Measurements from ENCODE around the gene SMC1B.

The SMC1B gene

DNA sequence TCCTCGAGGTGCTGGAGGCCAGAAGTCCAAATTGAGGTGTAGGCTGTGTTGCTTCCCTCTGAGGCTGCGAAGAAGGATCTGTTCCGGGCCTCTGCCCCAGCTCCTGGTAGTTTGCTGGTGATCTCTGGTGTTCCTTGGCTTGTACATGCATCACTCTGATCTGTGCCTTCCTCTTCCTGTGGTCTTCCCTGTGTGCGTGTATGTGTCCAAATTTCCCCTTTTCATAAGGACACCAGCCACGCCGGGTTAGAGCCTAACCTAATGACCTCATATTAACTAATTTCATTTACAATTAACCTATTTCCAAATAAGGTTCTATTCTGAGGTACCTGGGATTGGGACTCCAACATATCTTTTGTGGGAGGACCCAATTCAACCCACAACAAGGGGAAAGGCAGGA is 21.6 kb upstream of the SMC1B start:
- Mint-ChIP-seq H3K4me3 (no peak overlapping the region), H3K9me3 (no peaks in the 10 kb centered on the region), H3K27me3 (peaks cover 4% of the 10 kb centered on the region), H3K4me1 (peaks cover 14% of the 10 kb centered on the region), H3K36me3 (peaks cover 2% of the 10 kb centered on the region), H3K27ac (no peak overlapping the region)
- CTCF ChIA-PET: interaction anchor here (1.4 kb wide), 1 partner anchor 163 kb away, joined by 7 read pairs; no protein-coding TSS in a partner anchor
- DNase-seq: no peak

GRCh38 chr22:45430871-45431270 is 17.5 kb upstream of the SMC1B start:
- no peak for DNase-seq
- H3K27me3 Mint-ChIP-seq: peaks cover 7% of the 10 kb centered on the region
- H3K36me3 Mint-ChIP-seq: peaks cover 12% of the 10 kb centered on the region
- no peak overlapping the region for H3K27ac Mint-ChIP-seq
- CTCF ChIA-PET: no interaction called here
- no peak overlapping the region for H3K4me3 Mint-ChIP-seq
- peaks cover 8% of the 10 kb centered on the region for H3K4me1 Mint-ChIP-seq
- H3K9me3 Mint-ChIP-seq: peaks cover 7% of the 10 kb centered on the region

- peaks cover 7% of the 10 kb centered on the region for H3K27me3 Mint-ChIP-seq
- H3K4me3 Mint-ChIP-seq: no peak overlapping the region
- peaks cover 7% of the 10 kb centered on the region for H3K9me3 Mint-ChIP-seq
- DNase-seq: no peak
- H3K36me3 Mint-ChIP-seq: peaks cover 12% of the 10 kb centered on the region
- CTCF ChIA-PET: no interaction called here
- H3K27ac Mint-ChIP-seq: no peak overlapping the region
- H3K4me1 Mint-ChIP-seq: peaks cover under 1% of the 10 kb centered on the region
Observed at GRCh38 chr22:45429981-45430775, 16.8 kb upstream of the SMC1B start.

GRCh38 chr22:45429424-45429823 is 16.0 kb upstream of the SMC1B start:
- H3K9me3 Mint-ChIP-seq: peaks cover 7% of the 10 kb centered on the region
- CTCF ChIA-PET: no interaction called here
- no peak overlapping the region for H3K27ac Mint-ChIP-seq
- peaks cover 7% of the 10 kb centered on the region for H3K27me3 Mint-ChIP-seq
- no peak overlapping the region for H3K4me3 Mint-ChIP-seq
- peaks cover 12% of the 10 kb centered on the region for H3K36me3 Mint-ChIP-seq
- no peak for DNase-seq
- H3K4me1 Mint-ChIP-seq: no peaks in the 10 kb centered on the region

DNA sequence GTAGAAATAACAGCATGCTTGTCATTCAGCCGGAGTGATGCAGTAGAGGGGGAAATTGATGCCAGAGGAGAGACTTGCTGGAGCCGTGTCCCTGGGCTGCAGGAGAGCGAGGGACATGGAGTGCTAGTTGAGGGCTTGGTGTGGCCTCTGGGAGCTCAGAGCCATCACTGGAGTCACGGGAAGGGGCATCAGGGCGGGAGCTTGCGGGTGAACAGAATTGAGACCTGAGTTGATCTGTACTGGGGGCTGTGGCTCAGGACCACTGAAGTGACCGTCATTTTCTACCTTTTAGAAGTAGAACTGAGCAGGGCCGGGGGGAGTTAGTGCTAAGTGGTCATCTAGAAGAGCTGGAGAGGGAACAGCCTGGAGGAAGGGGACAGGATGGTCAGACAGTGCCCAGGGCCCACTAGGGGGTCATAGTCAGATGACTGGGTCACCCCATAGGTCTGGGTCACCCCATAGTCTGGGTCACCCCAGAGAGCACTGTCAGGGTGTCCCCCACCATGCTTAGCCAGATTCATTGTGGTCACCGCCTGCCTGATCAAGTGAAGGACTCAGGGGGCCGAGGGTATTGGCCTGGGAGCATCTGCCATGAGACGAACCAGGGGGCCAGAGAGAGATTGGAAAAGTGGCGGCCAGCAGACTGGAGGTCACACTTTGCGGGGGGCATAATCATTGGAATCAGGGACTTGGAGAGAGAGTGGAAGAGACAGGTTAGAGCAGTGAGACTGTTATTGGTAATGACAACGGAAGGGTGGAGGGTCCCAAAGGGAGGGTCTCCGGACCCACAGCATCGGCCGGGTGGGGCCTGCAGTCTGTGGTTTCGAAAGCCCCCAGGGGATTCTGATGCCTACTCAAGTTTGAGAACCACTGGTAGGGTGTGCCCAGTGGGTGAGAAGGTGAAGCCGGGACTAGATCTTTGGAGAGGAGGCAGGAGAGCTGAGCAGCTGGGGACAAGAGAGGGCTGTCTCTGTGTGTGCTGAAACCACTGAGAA is 15.3 kb upstream of the SMC1B start:
- no peak for DNase-seq
- H3K27me3 Mint-ChIP-seq: peaks cover 7% of the 10 kb centered on the region
- no peak overlapping the region for H3K4me3 Mint-ChIP-seq
- CTCF ChIA-PET: no interaction called here
- H3K4me1 Mint-ChIP-seq: no peaks in the 10 kb centered on the region
- H3K36me3 Mint-ChIP-seq: peaks cover 12% of the 10 kb centered on the region
- H3K9me3 Mint-ChIP-seq: peaks cover 7% of the 10 kb centered on the region
- no peak overlapping the region for H3K27ac Mint-ChIP-seq

GRCh38 chr22:45427114-45427513 is 13.7 kb upstream of the SMC1B start:
- CTCF ChIA-PET: no interaction called here
- H3K36me3 Mint-ChIP-seq: peaks cover 13% of the 10 kb centered on the region
- DNase-seq: no peak
- H3K9me3 Mint-ChIP-seq: peaks cover 7% of the 10 kb centered on the region
- peaks cover 7% of the 10 kb centered on the region for H3K27me3 Mint-ChIP-seq
- H3K4me3 Mint-ChIP-seq: no peak overlapping the region
- no peak overlapping the region for H3K27ac Mint-ChIP-seq
- H3K4me1 Mint-ChIP-seq: no peaks in the 10 kb centered on the region

DNA sequence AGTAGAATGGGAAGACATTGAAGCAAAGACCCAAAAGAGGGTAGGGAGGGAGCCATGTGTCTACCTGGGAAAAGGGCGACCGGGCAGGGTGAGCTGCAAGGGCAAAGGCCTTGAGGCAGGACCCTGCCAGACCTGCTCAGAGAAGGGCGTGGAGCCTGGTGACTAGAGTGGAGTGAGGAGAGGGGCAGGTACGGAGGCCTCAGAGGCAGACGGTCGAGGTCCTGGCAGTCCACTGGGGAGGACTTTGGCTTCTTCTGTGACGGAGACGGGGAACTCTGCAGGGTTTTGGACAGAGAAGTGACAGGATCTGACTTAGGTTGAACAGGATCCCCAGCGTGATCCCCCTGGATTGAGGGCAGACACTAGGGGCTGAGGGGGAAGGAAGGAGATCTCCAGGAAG is 13.0 kb upstream of the SMC1B start:
- no peaks in the 10 kb centered on the region for H3K4me1 Mint-ChIP-seq
- no peak overlapping the region for H3K27ac Mint-ChIP-seq
- peaks cover 7% of the 10 kb centered on the region for H3K27me3 Mint-ChIP-seq
- H3K9me3 Mint-ChIP-seq: peaks cover 7% of the 10 kb centered on the region
- no peak overlapping the region for H3K4me3 Mint-ChIP-seq
- no peak for DNase-seq
- CTCF ChIA-PET: no interaction called here
- H3K36me3 Mint-ChIP-seq: peaks cover 13% of the 10 kb centered on the region

- H3K27ac Mint-ChIP-seq: no peak overlapping the region
- peaks cover 7% of the 10 kb centered on the region for H3K9me3 Mint-ChIP-seq
- H3K4me1 Mint-ChIP-seq: no peaks in the 10 kb centered on the region
- peaks cover 7% of the 10 kb centered on the region for H3K27me3 Mint-ChIP-seq
- CTCF ChIA-PET: no interaction called here
- no peak for DNase-seq
- no peak overlapping the region for H3K4me3 Mint-ChIP-seq
- peaks cover 13% of the 10 kb centered on the region for H3K36me3 Mint-ChIP-seq
Observed at GRCh38 chr22:45425531-45426265, 12.3 kb upstream of the SMC1B start.

DNA sequence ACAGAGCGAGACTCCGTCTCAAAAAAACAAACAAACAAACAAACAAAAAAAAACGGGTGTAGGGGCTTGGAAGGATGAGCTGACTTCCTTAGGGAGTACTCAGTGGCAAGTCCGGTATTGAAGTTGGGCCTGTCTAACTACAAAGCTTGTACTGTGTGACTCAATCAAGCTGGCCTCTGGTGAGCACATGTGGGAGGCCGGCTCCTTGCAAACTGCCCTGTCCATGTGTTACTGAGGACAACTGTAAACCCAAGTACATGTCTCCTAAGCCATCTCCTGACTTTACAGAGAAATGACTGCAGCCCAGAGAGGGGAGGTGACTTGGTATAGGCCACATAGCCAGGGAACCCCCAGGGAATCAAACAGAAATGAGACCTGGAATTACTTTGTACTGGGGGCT is 11.7 kb upstream of the SMC1B start:
- CTCF ChIA-PET: no interaction called here
- peaks cover 7% of the 10 kb centered on the region for H3K9me3 Mint-ChIP-seq
- no peaks in the 10 kb centered on the region for H3K4me1 Mint-ChIP-seq
- H3K36me3 Mint-ChIP-seq: peaks cover 15% of the 10 kb centered on the region
- no peak for DNase-seq
- peaks cover 7% of the 10 kb centered on the region for H3K27me3 Mint-ChIP-seq
- no peak overlapping the region for H3K4me3 Mint-ChIP-seq
- H3K27ac Mint-ChIP-seq: no peak overlapping the region

DNA sequence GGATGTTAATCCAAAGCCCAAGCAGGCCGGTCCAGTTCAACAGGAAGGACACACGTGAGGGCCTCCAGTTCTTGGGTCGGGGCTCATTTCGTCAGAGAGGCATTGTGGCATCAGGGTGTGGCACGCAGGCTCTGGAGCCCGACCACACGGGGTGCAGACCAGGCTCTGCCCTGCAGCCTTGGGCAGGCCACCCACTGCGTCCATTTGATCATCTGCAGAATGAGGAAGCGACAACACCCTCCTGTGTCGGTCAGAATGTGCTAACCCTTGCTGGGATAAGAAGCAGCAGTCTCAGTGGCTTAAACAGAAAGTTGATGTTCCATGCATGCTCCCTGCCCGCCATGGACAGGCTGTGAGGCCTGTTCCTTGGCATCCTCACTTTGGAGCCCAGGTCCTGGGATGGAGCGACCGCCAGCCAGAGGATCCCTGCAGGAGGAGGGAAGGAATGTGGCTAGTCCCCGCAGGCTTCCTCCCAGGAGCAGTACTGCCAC is 10.9 kb upstream of the SMC1B start:
- Mint-ChIP-seq H3K9me3 (peaks cover 7% of the 10 kb centered on the region), H3K36me3 (peaks cover 15% of the 10 kb centered on the region), H3K27me3 (peaks cover 7% of the 10 kb centered on the region), H3K27ac (no peak overlapping the region), H3K4me1 (no peaks in the 10 kb centered on the region), H3K4me3 (no peak overlapping the region)
- no peak for DNase-seq
- CTCF ChIA-PET: no interaction called here

GRCh38 chr22:45423524-45423923 is 10.1 kb upstream of the SMC1B start:
- H3K27me3 Mint-ChIP-seq: peaks cover 7% of the 10 kb centered on the region
- DNase-seq: no peak
- CTCF ChIA-PET: no interaction called here
- no peaks in the 10 kb centered on the region for H3K4me1 Mint-ChIP-seq
- peaks cover 23% of the 10 kb centered on the region for H3K36me3 Mint-ChIP-seq
- H3K27ac Mint-ChIP-seq: no peak overlapping the region
- H3K4me3 Mint-ChIP-seq: no peak overlapping the region
- H3K9me3 Mint-ChIP-seq: peaks cover 7% of the 10 kb centered on the region

DNA sequence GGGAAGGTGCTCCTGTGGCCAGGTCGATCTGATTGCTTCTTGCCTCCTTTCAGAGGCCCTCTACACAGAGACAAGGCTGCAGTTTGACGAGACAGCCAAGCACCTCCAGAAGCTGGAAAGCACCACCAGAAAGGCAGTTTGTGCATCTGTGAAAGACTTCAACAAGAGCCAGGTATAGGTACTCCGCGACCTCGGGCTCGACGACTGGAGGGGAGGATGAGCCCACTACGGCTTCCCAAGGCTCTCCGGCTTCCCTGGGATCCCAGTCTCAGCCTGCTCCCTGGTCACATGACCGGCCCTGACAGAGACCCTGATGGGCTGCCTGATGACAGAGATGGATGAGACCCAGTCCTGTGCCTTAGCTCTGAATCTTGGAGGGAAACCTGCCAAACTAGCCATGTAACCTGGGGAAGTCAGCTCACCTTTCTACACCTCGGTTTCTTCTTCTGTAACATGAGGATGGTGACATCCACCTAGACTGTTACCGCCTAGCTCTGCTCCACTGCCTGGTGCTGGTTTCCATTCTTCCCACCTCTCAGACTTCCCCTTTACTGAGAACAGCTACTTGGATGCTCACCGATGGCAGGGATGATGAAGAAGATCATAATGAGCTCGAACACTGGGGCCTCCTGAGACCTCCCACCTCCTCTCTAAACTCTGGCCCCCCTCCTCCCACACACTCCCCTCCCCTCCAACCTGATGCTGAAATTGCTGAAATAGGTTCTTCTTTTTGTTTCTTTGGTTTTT is 9.0 kb upstream of the SMC1B start:
- Mint-ChIP-seq H3K36me3 (peaks cover 23% of the 10 kb centered on the region), H3K27me3 (peaks cover 7% of the 10 kb centered on the region), H3K4me3 (no peak overlapping the region), H3K4me1 (no peaks in the 10 kb centered on the region), H3K9me3 (peaks cover 7% of the 10 kb centered on the region), H3K27ac (no peak overlapping the region)
- CTCF ChIA-PET: no interaction called here
- DNase-seq: no peak

DNA sequence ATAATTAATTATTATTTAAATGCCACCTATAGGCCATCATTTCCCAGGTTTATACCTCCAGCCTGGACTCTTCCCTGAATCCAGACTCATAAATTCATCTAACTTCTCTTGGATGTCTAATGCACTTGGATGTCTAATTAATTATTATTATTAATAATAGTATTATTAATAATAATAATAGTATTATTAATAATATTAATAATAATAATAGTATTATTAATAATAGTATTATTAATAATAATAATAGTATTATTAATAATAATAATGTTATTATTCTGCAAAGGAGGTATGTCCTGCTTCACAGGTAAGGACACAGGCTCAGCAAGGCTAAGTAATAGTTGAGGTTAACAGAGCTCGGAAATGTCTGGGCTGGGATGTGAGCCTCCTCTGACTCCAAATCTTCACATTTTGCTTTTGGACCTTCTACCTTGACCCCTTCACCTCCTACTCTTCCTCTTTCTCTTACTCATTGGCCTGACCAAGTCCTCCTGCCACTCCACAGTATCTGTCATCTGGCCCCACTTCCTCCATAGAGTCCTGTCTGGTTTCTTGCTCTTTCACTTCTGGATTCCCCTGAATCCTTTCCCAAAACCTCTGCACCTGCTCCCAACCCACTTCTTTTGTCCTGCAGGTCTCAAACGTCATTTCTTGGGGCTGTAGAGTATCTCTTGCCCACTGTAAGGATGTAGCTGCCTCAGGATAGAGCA is 8.1 kb upstream of the SMC1B start:
- H3K4me1 Mint-ChIP-seq: no peaks in the 10 kb centered on the region
- H3K27ac Mint-ChIP-seq: no peak overlapping the region

More for the DNA sequence above, 8.1 kb upstream of the SMC1B start:
- Mint-ChIP-seq H3K36me3 (peaks cover 16% of the 10 kb centered on the region), H3K27me3 (peaks cover 4% of the 10 kb centered on the region), H3K9me3 (peaks cover under 1% of the 10 kb centered on the region), H3K4me3 (no peak overlapping the region)
- no peak for DNase-seq
- CTCF ChIA-PET: no interaction called here
